ENCODE measurements around the gene CAMTA1.

The CAMTA1 gene

GRCh38 chr1:7497107-7497637 is 711.9 kb downstream of the CAMTA1 start:
- DNase-seq: no peak

GRCh38 chr1:7500381-7501083 is 715.3 kb downstream of the CAMTA1 start:
- DNase-seq: no peak

- no peak for DNase-seq
These were observed 715.8 kb downstream of the CAMTA1 start for GRCh38 chr1:7501084-7501491.

GRCh38 chr1:7501723-7502603 is 716.7 kb downstream of the CAMTA1 start:
- no peak for DNase-seq

GRCh38 chr1:7503691-7504437 is 718.6 kb downstream of the CAMTA1 start:
- no peak for DNase-seq

- no peak for DNase-seq
These were observed 719.1 kb downstream of the CAMTA1 start for GRCh38 chr1:7504438-7504720.

GRCh38 chr1:7505094-7505770 is 720.0 kb downstream of the CAMTA1 start:
- DNase-seq: no peak

- no peak for DNase-seq
These were observed 720.7 kb downstream of the CAMTA1 start for GRCh38 chr1:7505771-7506453.

GRCh38 chr1:7506454-7507284 is 721.4 kb downstream of the CAMTA1 start:
- no peak for DNase-seq

- DNase-seq: no peak
These were observed 722.2 kb downstream of the CAMTA1 start for GRCh38 chr1:7507285-7508019.

GRCh38 chr1:7508052-7508933 is 723.0 kb downstream of the CAMTA1 start:
- no peak for DNase-seq

GRCh38 chr1:7508934-7509519 is 723.8 kb downstream of the CAMTA1 start:
- no peak for DNase-seq

- DNase-seq: no peak
These were observed 724.3 kb downstream of the CAMTA1 start for GRCh38 chr1:7509598-7509997.

GRCh38 chr1:7510389-7510931 is 725.2 kb downstream of the CAMTA1 start:
- DNase-seq: no peak

GRCh38 chr1:7511381-7511780 is 726.1 kb downstream of the CAMTA1 start:
- no peak for DNase-seq

GRCh38 chr1:7513081-7513480 is 727.8 kb downstream of the CAMTA1 start:
- no peak for DNase-seq

- no peak for DNase-seq
These were observed 729.9 kb downstream of the CAMTA1 start for GRCh38 chr1:7515175-7515574.

- no peak for DNase-seq
These were observed 730.6 kb downstream of the CAMTA1 start for GRCh38 chr1:7515904-7516303.

- DNase-seq: no peak
These were observed 731.1 kb downstream of the CAMTA1 start for GRCh38 chr1:7516341-7516740.
